ENCODE measurements around the gene CRB1.
"Not testable (repeated sequence)": the region's sequence is repeated elsewhere in the genome, so short reads cannot be mapped to it uniquely, and the experiment has no call there.

Gene CRB1

DNA sequence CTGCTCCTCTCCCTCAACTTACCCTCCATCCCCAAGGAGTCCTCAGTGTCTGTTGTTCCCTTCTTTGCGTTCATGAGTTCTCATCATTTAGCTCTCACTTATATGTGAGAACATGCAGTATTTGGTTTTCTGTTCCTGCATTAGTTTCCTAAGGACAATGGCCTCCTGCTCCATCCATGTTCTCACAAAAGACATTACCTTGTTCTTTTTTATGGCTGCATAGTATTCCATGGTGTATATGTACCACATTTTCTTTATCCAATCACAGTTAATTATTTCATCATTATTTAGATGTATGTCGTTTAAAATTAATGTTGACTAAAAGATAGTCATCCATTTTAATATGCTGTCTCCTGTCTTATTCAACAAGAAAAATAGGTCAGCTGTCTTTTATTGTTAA lies 134.1 kb downstream of the CRB1 start:
- DNase-seq = no peak

DNA sequence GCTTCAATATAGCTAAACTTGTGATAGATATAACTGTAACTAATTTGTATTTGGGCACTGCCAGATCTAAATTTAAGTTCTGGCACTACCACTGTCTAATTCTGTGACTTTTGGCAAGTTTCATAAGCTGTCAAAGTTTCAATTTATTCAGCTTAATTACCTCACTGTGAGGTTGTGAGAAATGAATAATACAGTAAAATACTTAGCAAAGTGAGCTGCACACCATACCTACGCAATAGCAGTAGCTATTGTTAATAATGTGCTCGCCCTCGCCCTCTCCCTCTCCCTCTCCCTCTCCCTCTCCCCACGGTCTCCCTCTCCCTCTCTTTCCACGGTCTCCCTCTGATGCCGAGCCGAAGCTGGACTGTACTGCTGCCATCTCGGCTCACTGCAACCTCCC lies 136.7 kb downstream of the CRB1 start:
- not testable (repeated sequence) for DNase-seq

DNA sequence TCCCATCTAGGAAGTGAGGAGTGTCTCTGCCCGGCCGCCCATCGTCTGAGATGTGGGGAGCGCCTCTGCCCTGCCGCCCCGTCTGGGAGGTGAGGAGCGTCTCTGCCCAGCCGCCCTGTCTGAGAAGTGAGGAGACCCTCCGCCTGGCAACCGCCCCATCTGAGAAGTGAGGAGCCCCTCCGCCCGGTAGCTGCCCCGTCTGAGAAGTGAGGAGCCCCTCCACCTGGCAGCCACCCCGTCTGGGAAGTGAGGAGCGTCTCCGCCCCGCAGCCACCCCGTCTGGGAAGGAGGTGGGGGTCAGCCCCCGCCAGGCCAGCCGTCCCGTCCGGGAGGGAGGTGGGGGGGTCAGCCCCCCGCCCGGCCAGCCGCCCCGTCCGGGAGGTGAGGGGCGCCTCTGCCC lies 137.6 kb downstream of the CRB1 start:
- DNase-seq = not testable (repeated sequence)

DNA sequence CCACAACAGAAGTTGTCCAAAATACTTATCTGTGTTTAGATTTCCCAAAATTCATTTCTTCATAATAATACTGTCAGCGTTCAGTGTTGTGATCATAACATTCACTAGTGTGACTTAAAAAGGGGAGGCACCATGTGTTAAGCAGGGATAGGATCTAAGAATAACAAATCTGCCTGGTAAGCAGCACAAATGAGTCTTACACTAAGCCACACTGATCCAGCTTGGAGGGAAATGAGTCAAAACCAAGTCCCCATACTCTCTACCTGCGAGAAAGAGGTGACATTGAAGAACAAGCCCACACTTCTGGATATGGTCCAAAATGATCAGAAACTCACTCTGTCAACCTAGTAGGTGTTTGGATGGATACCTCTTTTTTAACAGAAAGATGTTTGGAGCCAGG lies 145.5 kb downstream of the CRB1 start:
- no peak for DNase-seq

DNA sequence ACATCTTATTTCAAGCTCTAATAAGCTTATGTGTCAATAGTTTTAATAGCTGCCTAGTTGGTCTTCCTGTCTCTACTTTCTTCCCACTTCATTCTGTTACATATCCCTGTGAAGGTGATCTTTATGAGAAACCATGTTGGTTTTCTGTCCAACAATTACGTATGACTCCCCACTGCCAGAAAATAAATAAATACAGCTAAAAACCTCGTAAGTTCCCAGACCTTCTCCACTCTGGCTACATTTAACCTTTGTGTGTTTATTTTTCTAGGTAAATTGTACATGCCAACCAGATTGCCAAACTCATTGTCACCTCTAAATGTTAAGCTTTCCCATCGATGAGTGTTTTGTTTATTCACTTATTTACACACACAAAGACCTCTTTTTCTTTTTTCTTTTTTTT lies 147.2 kb downstream of the CRB1 start:
- DNase-seq = no peak

DNA sequence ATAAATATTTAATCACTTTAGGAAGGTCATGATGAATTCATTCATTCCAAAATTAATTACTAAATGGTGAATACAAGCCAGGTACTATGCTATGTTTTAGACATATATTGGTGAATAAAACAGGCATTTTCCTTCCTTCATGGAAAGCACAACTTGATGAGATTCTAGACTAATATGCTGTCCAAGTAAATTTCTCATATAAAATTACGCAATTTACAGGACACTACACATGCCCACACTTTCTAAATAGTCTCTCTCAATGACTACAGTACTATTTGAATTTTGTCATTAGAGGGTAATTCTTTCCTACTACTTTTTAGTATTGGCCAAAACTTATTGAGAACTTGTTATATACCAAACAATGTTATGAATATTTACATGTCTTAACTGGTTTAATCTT lies 150.6 kb downstream of the CRB1 start:
- no peak for DNase-seq

DNA sequence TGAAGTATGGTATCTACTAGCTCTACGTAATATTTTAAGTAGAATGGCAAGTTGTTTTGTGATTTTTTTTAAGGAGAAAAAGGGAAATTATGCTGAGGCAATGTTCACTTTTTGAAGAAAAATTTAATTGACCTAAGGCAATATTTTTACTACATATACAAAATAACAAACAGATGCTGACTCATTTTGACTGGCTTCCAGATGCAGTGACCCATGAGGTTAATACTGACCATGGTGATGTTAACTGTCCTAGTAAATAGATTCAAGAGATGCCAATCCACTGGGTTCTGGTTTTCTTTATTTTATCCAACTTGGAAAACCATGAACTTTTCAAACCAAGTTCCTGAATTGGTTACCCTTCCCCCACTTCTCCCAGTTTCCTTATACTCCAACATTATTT lies 154.9 kb downstream of the CRB1 start:
- no peak for DNase-seq

DNA sequence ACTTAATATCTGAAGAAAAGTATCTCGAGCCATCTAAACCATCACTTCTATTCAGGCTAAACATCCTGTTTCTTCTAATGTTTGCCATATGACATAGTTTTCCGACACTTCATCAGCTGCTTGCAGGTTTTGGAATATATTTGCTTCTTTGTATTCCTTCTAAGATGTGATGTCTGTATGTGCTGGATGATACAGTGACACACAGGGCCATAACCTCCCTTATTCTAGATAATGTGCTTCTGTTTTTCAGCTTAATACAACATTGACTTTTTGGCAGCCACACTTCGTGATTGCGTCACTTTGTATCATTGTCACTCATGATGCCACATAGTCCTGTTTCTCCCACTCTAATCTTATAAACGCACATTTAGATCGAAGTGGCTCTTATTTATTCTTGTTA lies 156.3 kb downstream of the CRB1 start:
- DNase-seq = no peak

DNA sequence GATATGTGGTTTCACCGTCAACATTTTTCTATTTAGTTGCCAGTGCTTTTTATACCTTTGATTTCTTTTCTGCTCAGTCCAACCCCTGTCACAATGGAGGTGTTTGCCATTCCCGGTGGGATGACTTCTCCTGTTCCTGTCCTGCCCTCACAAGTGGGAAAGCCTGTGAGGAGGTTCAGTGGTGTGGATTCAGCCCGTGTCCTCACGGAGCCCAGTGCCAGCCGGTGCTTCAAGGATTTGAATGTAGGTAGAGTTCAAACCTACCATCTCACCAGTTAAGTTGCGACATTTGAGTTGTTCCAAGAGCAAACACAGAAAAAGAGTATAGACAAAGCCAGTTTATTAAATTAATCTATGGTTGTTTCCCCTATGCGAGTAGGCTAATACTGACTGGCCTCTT lies 161.3 kb downstream of the CRB1 start:
- no peak for DNase-seq

DNA sequence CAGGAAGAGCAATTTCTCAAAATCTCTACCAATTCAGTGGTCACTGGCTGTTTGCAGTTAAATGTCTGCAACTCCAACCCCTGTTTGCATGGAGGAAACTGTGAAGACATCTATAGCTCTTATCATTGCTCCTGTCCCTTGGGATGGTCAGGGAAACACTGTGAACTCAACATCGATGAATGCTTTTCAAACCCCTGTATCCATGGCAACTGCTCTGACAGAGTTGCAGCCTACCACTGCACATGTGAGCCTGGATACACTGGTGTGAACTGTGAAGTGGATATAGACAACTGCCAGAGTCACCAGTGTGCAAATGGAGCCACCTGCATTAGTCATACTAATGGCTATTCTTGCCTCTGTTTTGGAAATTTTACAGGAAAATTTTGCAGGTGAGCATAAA lies 167.2 kb downstream of the CRB1 start:
- DNase-seq = no peak

DNA sequence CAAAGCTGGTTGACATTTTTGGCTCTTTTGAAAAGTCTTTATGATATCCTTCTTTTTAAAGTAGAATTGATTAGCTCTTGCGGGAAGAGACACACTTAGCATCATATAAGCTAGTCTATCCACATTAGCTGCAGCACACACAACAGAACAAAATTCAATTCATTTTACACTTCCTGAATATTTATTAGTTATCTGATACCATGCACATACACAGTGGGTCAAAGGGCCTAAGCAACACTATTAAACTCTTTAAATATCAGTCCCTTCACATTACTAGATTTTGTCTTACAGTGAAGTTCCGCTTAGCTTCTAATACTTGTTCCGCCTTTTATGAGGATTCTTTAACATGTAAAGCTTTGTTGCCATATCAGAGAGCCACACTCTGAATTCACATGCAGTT lies 169.5 kb downstream of the CRB1 start:
- DNase-seq = no peak

DNA sequence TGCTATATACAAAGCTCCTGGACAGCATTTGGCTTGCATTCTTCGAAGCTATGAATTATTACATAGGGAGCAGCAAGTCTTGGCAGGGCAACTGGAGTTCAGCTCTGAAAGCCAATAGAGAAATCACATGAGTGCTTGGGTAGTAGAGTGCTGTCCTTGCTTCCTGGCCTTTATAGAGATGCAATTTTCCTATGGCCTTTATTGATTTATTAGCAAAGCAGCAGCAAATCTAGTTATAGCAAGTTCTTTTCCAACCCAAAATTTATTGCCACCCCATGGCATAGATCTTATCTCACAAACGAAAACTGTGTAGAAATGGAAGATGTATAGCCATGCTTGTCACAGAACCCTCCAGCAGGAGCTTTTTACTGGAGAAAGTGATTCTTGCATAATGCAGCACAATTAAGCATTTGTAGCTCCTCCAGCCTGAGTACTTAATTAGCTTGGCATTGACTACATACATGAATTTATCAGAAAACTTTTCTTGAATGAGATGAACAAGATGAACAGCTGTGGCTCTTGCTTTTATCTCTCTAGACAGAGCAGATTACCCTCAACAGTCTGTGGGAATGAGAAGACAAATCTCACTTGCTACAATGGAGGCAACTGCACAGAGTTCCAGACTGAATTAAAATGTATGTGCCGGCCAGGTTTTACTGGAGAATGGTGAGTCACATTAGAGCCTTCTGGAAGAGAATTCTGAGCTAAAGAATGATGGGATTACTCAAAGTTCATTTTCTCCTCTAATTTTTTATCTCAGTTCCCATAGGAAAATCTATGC lies 170.1 kb downstream of the CRB1 start:
- DNase-seq = no peak

DNA sequence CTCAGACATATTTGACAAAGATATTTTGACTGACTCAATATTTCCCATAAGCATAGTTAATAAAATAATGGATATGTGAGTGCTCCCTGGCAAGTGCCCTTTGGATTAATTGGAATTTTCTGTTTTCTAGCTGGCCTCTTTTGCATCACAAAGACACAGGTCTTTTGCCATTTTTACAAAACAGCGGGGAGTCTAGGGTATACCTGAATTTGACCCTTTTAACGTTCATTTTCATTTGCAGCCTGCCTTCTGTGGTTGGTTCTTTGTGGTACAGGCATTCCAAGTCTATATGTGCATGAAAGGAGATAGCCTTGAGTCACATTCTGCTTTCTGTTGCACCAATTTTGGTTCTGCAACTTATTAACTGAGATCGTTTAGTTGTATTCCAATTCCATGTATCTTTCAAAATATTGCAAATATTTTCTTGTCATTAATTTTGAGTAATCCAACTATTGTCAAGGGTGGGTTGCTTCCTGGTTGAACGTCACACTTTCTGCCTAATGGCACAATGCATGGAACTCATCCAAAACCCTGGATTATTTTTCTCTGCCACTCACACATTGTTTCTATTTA lies 171.7 kb downstream of the CRB1 start:
- no peak for DNase-seq

DNA sequence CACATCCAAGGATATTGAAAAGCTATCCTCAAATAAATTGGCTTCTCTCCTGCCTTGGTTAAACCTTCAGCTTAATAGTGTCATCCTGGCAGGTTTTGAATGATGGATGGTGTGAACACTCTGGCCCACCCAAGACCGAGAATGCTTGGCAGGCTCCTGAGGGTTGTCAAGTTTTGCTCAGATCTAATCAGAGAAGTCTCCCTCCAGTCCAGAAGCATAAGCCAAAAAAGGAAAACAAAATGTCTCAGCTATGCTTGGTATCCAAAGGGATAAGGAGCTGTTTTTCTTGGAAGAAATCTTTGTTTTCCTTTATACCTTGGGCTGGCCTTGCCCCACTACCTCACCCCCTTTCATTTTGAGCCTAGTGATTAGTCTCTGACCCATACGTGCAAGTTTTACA lies 172.7 kb downstream of the CRB1 start:
- DNase-seq = no peak

DNA sequence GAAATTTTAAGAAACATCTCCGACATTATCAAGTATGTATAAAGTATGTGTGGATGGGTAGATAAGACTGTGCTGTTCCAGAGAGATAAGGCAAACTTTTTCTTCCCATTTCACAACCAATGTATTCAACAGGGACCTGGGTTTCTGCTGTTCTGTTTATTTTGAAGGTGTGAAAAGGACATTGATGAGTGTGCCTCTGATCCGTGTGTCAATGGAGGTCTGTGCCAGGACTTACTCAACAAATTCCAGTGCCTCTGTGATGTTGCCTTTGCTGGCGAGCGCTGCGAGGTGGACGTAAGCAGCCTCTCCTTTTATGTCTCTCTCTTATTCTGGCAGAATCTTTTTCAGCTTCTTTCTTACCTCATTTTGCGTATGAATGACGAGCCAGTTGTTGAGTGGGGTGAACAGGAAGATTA lies 174.0 kb downstream of the CRB1 start:
- no peak for DNase-seq

DNA sequence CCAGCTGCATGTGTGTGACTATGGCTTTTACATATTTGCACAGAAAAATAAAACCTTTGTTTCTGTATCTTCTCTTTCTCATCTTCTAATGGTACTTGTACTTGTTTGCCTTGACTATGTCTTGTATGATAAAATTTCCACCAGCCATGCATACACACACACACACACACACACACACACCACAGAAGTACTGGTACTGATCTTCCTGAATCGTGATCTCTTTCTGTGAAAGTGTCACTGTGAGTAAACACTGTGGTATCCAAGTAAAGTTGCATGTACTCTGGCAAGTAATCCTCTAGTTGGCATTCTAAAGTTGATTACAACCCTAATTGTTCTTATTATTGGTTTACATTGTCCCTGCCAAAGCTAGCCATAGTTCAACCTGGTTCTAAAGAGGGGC lies 176.7 kb downstream of the CRB1 start:
- no peak for DNase-seq

DNA sequence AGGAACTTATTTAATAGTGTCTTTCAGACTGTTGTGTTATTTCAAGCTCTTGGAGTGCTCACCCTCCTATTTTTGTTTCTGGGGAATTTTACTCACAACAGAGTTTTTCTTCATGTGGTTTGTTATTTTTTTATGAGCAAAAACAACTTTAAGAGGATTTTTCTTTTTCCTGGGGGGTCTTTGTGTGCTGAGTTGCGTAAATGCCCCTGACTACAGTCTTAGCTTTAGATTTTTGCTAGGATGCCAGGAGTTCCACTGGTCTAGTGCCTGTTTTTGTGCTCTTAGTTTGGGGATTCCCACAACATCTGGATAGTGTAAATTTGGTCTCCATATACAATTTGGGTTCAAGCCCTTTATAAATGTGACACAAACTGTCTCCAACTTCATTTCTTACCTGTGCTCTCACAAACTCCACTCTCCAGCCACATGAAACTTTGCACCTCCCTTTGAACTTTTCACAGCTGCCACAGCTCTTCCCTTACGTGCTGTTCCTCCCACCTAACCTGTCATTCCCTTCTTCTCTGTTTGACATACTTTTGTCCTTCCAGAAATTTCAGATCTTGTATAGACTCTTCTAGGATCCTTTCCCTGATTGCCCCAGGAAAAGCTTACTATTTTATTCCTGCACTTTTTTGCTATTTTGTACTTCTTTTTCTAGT lies 180.2 kb downstream of the CRB1 start:
- no peak for DNase-seq

DNA sequence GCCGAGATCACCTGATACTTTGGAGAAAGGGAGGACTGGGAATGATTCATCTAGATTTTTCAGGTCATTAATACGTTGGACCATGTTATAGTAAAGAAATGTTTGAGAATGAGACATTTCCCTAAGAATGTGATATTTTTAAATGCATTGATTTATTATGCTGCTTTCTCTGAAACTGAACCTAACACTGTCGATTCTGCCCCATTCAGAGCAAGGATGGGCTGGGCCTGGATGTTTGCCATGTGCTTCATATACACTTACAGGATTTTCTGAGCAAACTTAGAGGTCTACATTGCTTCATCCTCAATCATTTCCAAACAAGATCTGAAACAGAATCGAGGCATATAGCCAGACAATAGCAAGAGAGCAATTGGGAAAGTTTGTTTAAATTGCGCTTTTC lies 183.3 kb downstream of the CRB1 start:
- DNase-seq = no peak

DNA sequence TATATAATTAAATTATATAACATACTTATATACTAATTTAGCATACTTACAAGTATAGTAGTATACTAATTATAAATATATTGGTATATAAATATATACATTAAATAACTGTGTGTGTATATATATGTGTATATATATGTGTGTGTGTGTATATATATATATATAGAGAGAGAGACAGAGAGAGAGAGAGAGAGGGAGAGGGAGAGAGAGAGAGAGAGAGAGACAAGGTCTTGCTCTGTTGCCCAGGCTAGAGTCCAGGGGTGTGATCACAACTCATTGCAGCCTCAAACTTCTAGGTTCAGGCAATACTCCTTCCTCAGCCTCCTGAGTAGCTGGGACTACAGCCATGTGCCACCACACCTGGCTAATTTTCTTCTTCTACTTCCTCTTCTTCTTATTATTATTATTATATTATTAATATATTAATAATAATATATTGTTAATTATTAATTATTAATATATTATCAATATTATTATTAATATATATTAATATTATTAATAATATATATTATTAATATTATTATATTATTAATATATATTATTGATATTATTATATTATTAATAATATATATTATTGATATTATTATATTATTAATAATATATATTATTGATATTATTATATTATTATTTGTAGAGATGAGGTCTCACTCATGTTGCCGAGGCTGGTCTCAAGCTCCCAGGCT lies 185.5 kb downstream of the CRB1 start:
- no peak for DNase-seq

DNA sequence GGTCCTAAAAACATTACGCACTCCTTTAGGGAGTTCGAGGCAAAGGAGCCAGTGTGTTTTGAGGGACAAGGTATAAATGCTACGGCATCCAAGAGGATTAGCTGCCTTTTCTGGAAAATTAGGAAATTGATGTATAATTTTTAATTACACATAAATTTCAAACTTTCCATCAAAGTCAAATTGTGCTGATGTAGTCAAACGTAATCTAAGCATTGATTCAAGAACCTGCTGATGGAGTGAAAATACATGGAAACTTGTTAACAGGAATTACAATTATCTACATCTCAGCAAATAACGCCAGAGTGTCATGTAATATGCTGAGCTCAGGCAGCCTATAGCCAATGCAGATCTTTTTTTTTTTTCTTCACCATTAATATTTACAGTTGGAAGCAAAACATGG lies 194.5 kb downstream of the CRB1 start:
- no peak for DNase-seq

DNA sequence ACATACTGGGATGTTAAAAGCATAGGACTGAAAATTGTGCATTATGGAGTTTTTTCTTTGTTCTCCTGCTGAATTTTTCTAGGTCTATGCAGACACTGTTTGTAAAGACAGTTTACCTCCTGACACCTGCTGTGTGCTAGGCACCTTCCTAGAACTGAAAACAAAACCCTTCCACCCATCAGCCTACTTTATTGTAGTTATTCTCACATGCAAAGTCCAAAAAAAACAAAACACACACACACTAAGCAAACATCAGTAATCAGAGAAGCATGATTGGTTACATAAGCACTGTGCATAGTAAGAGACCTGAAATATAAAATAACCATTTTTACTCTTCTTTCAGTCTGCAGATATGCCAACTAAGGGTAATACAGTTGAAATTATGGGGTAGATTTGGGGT lies 195.1 kb downstream of the CRB1 start:
- DNase-seq = no peak

DNA sequence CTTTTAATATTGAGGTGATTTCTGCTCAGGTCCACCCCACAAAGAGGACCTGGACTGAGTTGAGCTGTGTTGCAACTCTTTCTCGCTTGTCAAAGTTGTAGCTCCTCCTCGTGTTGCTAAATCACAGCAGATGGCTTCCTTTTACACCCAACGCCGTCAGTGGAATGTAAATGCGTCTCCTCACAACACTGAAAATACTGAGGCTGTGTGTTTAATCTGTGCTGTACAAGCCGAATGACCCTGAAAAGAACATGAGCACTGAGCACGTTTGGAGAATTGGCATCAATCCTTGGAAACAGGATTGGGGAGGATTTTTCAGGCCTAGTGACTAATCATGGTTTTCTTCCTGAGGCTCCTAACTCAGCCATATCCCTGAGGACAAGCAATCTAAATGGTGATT lies 196.0 kb downstream of the CRB1 start:
- no peak for DNase-seq

DNA sequence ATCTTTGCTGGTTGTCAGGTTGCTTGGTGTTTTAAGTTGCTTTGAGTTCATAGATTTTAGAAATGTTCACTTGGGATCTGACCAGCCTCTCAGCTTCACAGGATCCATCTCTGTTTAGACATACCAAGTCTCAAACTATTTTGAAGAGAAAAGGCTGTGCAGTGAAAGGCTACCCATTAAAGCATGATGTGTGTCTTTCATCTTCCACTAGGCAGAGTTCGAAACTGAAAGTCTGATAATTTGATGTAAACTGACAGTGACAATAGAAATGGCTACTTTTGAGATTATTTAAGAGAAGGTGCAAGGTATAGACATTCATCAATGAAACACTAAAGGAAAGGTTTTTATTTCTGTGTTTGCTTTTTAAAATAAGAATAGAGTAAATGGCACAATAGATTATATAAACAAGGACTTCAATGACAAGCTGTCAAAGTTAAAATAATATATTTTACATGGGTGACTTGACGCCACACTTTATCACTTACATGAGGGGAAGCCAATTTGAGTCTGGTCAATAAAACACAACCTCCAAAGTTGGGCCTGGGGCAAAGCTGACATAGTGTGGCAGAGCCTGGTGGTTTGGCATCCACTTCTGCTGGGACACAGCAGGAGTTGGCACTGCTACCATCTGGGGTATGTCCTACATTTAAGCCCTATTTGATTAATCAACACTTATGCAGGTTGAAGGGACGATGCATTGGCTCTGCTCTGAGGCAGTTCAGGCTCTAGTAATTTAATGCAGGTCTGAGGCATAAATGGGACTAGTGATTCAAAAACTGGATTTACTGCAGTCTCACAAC lies 197.7 kb downstream of the CRB1 start:
- DNase-seq = no peak

All from CD4-positive, alpha-beta T cell treated with Interleukin-17A for 1 hour (primary cell).